ENCODE data around the gene SOBP.
"Not testable (repeated sequence)": the region's sequence is repeated elsewhere in the genome, so short reads cannot be mapped to it uniquely, and the experiment has no call there.

SOBP gene

DNA sequence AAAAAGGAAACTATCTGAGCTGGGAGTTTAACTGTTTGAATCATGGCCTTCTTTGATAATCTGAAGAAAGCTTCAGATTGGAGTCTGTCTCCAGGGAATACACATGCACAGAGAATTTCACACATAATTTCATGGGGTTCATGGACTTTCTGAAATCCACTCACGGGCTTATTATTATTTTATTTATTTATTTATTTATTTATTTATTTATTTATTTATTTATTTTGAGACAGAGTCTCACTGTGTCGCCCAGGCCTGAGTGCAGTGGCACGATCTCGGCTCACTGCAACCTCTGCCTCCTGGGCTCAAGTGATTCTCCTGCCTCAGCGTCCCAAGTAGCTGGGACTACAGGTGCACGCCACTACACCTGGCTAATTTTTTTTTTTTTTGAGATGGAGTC is 63.2 kb downstream of the SOBP start:
- DNase-seq, result not testable (repeated sequence)

DNA sequence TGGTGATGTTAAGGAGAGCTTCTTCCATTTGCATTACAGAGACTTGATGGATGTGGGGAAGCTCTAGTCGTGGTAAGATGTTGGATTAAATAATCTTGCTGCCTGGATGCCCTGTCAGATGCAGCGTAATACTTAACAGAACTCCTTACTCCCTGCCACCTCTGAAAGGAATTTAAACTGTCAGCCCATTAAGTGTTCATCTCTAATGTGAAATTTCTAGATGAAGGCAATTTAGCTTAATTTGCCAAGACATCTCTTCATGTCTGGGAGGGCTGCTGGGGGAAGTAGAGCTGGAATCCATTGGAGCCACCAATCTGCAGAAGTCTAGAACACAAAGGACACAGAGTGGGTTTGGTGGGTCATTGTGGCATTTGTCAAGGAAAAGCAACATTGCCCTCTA is 64.4 kb downstream of the SOBP start:
- DNase-seq, result no peak

DNA sequence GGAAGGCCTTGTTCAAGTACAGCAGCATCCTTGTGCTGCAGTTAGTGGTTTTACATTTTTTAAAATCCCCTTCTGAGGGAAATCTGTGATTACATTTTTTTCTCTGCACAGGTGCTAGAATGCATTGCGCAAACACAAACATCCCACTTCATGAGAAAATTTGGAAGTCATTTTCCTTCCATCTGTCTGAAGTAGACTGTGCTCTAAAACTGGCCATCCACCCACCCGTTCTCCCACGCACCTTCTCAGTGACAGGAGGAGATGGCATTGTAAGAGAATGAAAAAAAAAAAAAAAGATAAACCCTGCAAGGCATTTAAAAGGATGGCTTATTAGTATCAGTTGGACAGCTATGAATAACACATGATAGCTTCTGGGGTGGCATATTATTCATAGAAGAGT is 65.0 kb downstream of the SOBP start:
- no peak for DNase-seq

DNA sequence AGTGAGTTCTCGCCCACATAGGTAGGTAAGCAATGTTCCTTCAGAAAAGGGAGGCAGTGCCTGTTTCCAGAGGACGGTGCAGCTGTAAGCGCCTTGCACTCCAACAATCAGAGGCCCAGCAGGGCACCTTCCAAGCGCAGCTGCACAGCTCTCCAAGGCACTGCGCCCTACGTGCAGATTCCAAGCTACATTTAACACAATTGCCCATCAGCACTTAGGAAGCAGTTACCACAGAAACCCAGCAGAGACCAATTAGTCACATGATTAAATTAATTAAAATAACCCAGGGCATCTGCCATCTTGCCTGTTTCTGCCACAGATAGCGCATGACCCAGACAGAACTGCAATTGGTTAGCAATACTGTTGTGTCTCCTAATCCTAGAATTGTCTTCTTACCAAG is 65.5 kb downstream of the SOBP start:
- no peak for DNase-seq

DNA sequence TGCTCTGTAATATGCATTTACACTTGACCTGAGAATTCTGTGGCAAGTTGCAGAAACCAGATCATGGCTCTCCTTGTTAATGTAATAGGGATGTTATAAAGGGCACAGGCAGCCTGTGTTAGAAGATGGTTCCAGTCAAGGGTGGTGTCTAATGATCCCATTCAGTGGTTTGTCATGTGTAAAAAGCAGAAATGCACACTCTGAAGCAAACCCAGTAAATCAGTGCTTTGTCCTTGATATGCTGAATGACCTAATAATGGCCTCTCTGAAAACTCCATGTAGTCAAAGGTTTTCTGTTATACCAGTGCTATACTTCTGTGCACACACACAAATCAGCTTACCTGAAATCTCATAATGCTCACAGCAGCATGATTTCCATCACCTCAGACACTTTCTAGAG is 66.2 kb downstream of the SOBP start:
- no peak for DNase-seq

DNA sequence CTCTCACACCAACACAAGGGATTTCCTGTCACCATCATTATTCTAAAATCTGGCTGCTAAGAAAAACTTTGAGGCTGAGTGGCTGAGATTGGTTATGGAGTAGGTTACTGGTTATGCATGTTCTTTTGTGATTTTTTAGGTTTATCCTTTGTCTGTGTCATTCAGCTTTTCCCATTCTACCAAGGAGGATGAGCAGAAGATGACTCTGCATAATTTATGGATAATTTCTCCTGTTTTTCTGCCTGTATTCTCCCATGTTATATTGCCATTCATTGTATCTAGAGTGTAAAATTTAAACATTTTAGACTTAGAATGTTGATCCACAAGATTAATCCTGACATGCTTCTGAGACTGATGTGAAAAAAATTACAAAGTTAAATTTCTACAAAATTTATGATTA is 67.8 kb downstream of the SOBP start:
- DNase-seq, result no peak

DNA sequence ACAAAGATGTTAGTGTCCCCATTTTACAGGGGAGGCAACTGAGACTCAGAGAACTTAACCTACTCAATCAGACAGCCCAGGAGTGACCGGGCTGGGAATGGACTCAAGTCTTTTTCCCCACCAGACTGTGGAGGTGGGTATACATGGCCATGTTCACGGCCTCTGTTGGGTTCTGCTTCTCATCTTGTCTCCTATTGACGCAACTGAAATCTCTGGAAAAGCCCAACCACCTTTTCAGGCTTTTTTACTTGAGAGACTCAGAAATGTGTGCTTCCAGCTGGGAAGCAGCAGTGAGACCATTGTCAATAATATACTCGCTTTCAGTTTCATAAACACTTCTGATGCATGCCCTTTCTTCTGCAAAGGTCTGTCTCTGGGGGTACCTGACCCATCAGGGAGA is 70.7 kb downstream of the SOBP start:
- DNase-seq, result no peak

DNA sequence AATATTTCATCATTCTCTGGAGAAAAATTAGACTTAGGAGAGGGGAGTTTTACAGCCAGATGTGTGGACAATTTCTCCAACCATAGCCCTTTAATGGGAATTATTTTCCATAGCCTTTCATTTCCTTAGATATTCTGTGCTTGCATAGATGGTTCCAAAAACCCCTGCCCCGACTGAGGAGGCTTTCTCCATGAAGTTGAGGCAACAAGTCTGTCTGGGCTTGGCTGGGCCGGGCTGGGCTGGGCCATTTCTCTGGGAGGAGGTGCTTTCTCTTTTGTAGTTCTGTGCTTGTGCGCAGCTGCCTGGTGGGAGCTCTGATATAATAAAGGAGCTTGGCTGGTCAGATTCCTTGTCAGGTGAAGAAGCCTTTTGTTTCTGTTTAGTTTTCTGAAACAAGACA is 71.4 kb downstream of the SOBP start:
- DNase-seq, result no peak

DNA sequence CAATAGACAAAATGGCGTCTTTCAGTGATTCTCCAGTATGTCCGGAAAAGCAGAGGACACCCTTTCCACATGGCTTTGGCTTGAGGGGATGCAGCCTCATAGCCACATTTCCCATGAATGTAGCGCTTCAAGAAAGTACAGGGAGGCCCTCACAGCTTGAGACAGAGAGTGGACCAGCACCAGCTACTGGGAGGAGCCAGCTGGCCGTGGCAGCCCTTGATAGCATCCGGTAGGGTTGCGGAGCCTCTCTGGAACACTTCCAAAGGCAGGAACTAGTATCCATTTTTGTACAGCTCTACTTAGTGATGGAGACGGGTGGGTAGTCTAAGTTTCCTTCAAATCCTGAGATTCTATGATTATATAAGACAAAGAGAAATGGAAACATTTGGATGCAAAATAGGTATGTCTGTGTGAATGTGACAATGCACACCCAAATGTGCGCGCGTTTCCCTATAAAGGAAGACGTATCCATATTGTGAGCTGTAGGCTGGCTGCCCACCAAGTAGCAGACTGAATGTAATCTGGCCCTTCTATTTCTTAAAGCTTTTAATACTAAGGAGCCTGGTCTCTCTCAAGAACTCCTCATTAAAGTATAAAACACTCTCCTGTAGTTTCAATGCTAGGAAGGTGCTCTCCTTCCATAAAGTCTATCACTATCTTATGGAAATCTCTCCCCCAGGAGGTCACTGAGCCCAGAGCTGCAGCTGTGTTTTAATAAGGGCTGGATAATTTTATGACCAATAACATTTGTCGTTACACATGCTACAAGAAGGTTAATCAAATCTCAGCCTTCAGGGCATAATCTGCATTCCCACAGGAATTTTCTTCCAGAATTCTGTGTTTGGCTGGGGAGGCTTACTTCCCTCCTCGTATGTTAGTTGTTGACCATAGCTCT is 74.0 kb downstream of the SOBP start:
- DNase-seq, result no peak

DNA sequence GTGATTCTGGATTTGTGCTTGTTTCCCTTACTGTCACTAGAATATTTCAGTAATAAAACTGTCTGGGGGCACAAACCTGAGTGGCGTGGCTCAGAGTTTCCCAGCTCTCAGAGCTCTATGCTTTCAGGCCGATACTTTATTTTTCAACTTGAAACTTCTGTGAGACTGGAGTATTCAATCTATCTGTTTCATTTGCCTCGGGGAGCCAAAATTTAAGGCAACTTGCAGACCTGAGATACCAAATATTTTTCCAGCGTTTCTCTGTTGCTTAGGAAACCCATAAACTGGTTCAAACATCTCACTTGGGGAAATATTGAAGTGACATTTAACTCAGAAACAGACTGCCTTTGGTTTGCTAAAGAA is 74.7 kb downstream of the SOBP start:
- DNase-seq, result no peak

DNA sequence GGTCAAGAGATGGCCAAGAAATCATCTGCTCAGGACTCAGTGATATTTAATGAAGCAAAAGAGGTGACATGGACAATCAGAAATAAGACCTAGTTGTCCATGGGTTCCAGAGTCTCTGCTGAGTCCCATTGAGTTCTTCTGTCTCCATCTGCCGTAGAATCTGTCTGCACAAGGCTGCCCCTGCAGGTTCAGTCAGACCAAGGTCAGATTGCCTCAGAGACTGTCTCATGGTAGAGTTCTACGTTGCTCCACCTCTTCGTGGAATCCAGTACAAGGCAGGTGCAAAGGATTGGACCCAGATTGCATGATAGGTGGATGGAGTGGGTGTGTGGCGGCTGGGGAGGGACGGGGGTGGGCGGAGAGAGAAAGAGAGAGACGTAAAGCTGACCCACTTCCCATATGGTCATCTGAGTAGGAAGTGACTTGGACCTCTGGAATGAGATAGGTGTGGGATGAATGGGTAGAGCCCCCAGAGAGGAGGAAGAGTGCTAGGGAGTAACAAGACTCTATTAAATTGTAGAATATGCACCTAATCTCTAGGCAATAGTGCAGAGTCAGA is 75.3 kb downstream of the SOBP start:
- DNase-seq, result no peak

DNA sequence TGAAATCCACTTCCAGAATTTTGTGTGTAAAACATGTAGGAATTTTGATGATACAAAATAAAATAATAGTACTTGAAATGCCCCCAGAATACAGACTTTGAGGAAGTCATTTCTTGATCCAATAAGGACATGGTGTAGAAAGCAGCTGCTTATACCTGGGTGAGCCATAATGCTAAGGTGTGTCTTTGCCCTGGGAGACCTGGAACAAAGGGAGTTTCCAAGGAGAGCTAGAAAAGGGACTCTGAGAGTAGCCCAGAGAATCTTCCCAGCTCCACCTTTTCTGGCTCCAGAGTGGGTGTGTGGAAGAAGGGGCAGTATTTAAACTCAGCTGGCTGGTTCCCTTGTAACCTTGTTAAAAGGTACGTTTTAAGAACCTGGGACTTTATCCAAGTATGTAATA is 77.7 kb downstream of the SOBP start:
- no peak for DNase-seq

DNA sequence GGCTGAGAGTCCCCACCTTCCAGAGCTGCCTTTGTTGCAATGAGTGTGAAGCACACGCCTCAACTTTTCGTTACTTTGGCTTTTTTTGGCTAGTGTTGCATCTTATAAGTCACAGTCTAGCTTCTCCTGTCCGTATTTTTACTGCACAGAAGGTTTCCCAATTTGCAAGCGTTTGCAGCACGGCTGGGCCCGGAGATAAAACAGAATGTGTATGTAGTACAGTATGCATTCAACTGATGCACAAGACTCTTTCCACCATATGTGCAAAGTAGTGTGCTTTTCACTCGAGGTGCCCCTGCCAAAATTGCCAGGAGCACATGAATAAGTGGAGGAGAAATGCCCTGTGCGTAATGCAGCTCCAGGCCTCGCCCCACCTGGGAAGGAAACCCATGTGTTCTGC is 79.6 kb downstream of the SOBP start:
- DNase-seq, result no peak

DNA sequence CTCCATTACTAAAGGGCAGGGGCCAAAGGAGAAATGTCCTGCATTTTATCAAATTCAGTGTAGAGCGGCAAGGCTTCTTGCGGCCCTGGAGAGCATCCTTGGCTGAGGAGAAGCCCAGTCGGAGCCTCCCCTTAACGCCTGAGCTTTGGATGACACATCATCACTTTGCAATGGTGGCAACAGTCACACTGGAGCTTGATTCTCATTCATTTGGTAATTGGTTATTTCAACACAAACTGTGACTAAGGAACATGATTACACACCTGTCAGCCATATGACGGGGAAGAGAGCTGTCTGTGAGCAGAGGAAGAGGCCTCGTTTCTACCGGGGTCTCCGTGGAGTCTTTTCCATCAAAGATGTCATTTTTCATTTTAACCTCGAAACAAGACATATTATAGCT is 81.4 kb downstream of the SOBP start:
- DNase-seq, result no peak

DNA sequence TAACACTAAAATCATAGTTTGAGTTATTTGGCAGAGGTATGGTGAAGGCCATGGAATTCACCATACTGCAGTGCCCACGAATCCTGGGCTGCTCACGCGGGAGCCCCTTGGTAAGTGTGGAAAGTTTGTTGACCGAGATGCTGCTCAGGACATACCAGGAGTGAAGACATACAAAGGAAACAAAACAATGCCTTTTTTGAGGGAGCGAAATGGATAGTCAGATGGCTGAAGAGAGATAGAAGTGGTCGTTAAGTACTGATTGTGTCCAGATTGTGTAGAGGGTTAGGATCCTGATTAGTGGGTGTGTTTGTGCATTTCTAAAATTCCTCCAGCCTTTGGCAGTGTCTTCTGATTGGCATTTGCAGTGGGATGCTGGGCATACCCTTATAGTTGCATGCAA is 83.0 kb downstream of the SOBP start:
- DNase-seq, result no peak

DNA sequence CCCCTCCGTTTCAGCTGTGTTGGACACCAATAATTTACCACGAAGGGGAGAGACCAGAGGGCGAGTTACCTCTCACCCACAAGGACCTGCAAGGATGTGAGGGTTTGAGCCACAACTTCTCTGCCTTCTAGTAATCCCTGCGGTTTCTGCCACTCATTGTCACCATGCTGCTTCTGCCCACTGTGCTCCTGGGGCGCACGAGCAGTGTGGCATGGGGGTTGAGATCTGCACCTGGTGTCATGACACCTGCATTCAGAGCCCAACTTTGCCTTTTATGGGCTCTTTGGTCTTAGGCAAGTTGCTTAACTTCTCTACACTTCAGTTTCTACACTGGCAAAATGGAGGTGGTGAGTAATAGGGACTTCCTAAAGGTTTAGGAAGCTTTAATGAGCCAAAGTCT is 84.9 kb downstream of the SOBP start:
- DNase-seq, result no peak

DNA sequence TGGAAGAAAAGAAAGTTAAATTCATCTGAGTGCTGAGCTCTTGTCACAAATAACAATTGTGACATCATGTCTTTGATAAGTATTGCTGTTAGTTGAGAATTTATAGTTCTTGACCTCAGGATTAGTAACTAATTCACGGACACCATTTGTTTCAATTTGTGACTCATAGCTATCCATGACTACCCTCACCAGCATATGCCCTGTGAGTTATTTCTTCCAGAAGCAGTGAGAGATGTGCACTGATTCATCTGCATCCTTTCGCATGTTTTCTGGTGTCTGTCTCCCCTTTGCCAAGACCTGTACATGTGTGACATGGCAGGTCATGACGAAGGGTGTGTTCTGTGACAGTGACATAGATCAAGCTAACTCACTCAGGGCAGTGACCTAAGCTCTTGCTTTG is 86.9 kb downstream of the SOBP start:
- DNase-seq, result peak; percentile 73

DNA sequence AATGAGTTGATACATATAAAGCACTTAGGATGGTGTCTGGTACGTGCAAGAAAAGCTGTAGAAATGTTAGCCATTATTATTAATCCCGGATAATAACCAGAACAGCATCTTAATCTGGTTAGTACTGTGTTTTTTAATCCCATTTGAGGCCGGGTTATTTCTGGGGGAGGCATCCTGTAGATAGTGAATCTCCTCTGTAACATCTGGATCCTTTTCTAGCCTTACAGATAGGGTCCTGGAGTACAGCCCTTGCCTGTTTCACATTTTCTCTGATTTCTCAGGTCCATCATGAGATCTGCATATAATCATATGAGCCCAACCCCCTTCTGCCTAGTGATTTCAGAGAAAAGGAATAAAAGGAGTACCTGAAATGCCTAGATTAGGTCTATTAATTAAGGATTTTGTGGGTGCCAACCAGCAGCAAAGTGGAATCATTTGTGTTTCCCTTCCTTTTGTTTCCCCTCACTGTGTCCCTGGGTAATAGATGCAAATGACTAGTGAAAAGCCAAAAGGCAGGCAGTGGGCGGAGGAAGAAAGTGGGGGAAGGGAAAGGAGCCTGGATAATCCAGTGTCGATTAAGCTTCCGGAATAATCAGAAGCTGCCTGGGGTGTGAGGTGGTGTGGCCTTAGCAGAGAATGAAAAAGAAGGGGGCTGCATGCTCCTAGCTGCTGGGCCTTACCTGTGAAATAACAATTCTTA is 88.9 kb downstream of the SOBP start:
- DNase-seq, result no peak

DNA sequence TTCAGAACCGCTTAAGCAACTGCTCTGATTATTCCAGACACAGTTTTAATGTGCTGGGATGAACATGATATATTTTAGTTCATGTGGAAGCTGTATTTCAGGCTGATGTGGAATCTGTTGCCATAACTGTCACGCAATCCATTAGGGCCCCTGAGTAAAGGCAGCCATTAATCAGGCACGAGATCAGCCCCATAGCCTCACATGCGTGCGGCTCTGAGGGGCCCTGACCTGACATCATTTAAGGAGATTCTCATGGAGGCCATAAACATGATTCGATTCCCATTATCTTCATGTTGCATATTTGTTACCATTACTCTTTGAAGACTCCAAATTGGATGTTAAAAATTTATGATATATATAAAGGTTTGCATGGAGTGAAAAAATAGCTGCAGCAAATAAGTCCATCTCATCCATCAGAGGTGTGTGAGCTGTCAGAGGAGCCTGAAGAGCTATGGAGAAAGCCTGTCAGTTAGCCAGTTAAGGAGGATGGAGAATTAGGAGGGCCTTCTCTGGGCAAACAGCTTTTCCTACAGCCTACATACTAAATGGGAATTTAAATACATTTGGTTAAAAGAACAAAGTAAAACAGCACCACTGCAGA is 89.6 kb downstream of the SOBP start:
- DNase-seq, result no peak

DNA sequence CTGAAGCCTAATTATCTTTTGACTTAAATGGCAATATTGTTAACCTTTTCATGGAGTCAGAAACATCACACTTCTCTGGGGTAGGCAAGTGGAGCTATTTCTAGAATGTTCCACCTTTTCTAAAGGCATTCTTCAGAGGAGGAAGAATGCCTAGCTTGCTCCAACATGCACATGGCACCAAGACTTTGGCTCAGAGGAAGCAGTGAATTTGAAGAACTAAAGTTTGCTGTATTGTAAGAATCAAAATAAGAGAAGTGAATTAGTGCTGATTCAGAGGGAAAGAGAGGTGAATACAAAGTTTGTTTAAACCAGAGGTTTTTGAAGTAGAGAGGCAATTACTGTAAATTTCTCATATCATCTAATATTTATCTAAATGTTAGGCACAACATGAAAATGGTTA is 92.2 kb downstream of the SOBP start:
- DNase-seq, result no peak

DNA sequence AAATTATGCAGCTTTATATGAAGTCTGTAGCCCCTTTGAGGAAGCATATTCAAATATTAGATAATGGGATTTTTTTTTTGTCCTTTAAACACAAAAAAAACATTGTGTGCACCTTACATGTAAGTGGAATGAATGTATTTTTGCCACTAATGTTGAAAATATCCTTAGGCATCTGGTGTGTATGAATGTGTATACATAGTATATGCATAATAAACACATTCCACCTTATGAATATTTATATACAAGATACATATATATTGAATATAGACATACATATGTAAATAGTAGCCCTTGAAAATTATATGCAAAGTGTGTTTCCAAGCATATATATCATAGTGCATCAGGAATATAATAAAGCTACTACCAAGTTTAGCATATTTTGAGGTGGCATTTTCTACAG is 94.8 kb downstream of the SOBP start:
- no peak for DNase-seq

DNA sequence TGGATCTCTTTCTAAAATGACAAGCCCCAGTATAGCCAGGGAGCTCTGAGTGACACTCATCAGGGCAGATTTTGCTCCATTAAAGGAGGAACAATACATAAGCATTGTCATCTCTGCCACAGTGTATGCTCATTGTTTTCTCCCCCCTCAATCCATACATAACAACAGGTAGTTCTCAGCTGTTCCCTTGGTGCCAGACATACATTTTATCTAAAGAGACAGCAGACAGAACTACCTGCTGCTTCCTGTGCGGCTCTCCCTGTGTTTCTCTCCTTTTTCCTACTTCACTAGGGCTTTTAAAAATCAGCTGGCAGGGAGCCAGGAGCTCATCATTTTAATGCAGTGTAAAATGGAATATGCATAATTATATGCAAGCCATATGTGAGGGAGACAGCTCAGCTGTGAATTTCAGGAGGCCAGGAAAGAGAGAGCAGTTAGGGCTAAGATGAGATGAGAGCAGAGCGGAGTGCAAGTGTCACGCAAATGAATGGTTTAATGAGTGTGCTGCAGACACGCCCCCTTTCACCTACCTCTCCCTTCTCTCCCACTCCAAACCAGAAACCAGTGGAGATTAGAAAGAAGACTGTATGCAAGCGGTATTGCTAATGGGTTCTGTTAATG is 96.0 kb downstream of the SOBP start:
- no peak for DNase-seq

DNA sequence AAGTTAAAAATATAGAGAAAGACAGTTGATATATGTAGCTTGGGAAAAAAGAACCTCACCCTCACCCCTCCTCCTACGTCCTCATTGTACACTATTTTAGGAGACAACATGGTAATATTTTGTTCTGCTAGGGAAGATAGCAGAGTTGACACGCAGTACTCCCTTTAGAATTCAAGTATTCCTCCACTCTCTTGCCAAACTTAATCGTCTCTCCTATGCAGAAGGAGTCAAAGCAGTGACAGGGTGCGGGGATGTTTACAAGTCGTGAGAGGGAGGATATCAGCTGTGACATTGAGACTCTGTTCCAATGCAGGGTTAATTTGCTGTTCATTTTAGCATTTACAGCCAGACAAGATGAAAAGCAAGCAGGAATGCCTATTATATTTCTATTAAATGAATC is 97.5 kb downstream of the SOBP start:
- DNase-seq, result no peak

DNA sequence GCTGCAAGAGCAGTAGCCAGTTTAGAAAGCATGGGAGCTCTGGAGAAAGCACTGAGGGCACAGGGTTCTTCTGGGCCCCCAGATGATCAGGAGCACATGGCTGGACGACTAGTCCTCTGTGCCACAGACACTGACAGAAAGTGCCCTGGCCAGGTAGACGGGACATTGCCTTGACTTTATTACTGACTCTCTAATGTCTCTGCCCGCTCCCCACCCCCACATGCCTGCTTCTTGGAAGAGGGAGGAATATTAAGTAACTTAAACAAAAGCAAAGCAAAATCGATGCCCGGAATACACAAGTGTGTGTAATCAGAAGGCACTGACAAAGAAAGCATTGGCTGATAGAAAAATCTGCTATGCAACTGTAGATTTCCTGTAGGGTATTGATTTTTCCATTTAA is 99.3 kb downstream of the SOBP start:
- DNase-seq, result no peak

Measured in HCEC 1CT (cell line).